Activated T-cell treated with anti-CD3 and anti-CD28 coated beads, Interleukin-2, amount 50 U/mL, for 4 hours (primary cell): ENCODE data around the gene PLVAP. TPM values are rescaled to one million over a fixed set of nuclear protein-coding genes. Genes with fewer than 3 reads are reported as not detected.
A peak's percentile ranks its signal among the peaks of the same experiment; 100 is the strongest.

Experiments used
- ATAC-seq, 2 donors: fragments of 200-7000 bp; cut with Tn5 transposase; one replicate each; pipeline ENCODE4 v1.10.0; 2021
- DNase-seq: peaks from one replicate; pipeline ENCODE4 v3.0.0-alpha.2; 2020
- H3K27me3 Mint-ChIP-seq: one replicate; pipeline ENCODE4 v1.8.0; 2021; ENCODE audit warnings: low read depth, mixed read lengths
- H3K36me3 Mint-ChIP-seq: one replicate; pipeline ENCODE4 v1.8.0; 2022; ENCODE audit warnings: mixed read lengths; ENCODE audit not compliant: insufficient read depth
- H3K4me1 Mint-ChIP-seq: one replicate; pipeline ENCODE4 v1.8.0; 2021; ENCODE audit warnings: low read depth, mixed read lengths
- H3K4me3 Mint-ChIP-seq: one replicate; pipeline ENCODE4 v1.8.0; 2021; ENCODE audit warnings: mild to moderate bottlenecking, moderate library complexity, mixed read lengths
- H3K9me3 Mint-ChIP-seq: one replicate; pipeline ENCODE4 v1.8.0; 2021; ENCODE audit warnings: mixed read lengths
- total RNA-seq, 3 donors: library from RNA; stranded (reverse); gene quantifications; one replicate each; pipeline ENCODE4 v1.2.1, GENCODE V29; 2021

PLVAP gene
- under 1 TPM in 1 of 3 donors, not detected in 2; 0.18 TPM for total RNA-seq

- H3K9me3 Mint-ChIP-seq = no peaks in the 10 kb centered on the region
- ATAC-seq (no peak), DNase-seq (no peak)
- no peaks in the 10 kb centered on the region for H3K36me3 Mint-ChIP-seq
- peaks cover 3% of the 10 kb centered on the region for H3K4me1 Mint-ChIP-seq
- H3K4me3 Mint-ChIP-seq = no peak within 1 kb of the TSS
- H3K27me3 Mint-ChIP-seq = peaks cover 17% of the 10 kb centered on the region
Measured at GRCh38 chr19:17376935-17377600, at the start of gene PLVAP. Gene PLVAP (minus strand): TSS chr19:17377342. CDS start chr19:17377288, 54 bp downstream.

GRCh38 chr19:17424743-17425365 is 47.7 kb upstream of the PLVAP start:
- Mint-ChIP-seq H3K36me3 (peaks cover 2% of the 10 kb centered on the region), H3K9me3 (no peaks in the 10 kb centered on the region), H3K4me3 (no peak overlapping the region), H3K27me3 (no peaks in the 10 kb centered on the region), H3K4me1 (peaks cover 2% of the 10 kb centered on the region)
- DNase-seq (no peak), ATAC-seq (peak; percentile 44 to 46)

- no peak for ATAC-seq
- no peak for DNase-seq
- no peak overlapping the region for H3K4me3 Mint-ChIP-seq
- peaks cover 2% of the 10 kb centered on the region for H3K36me3 Mint-ChIP-seq
- H3K27me3 Mint-ChIP-seq = no peaks in the 10 kb centered on the region
- no peaks in the 10 kb centered on the region for H3K9me3 Mint-ChIP-seq
- peaks cover 10% of the 10 kb centered on the region for H3K4me1 Mint-ChIP-seq
Measured at GRCh38 chr19:17423429-17424208, 46.5 kb upstream of the PLVAP start.

- Mint-ChIP-seq H3K36me3 (peaks cover 3% of the 10 kb centered on the region), H3K4me3 (no peak overlapping the region)
- no peak for ATAC-seq
Measured at GRCh38 chr19:17421942-17422341, 44.8 kb upstream of the PLVAP start.

GRCh38 chr19:17420475-17420924 is 43.4 kb upstream of the PLVAP start:
- DNase-seq = no peak
- ATAC-seq = peak in 1 of 2 donors; percentile 13
- Mint-ChIP-seq H3K4me3 (peak overlapping the region; percentile 91), H3K4me1 (peaks cover 10% of the 10 kb centered on the region), H3K36me3 (peaks cover 7% of the 10 kb centered on the region), H3K9me3 (no peaks in the 10 kb centered on the region), H3K27me3 (no peaks in the 10 kb centered on the region)

More at GRCh38 chr19:17421942-17422341, 44.8 kb upstream of the PLVAP start:
- Mint-ChIP-seq H3K4me1 (peaks cover 10% of the 10 kb centered on the region), H3K9me3 (no peaks in the 10 kb centered on the region), H3K27me3 (no peaks in the 10 kb centered on the region)
- DNase-seq = no peak

- peak; percentile 92 for DNase-seq
- Mint-ChIP-seq H3K27me3 (no peaks in the 10 kb centered on the region), H3K9me3 (no peaks in the 10 kb centered on the region), H3K4me3 (peak within 1 kb of the TSS; percentile 91), H3K36me3 (peaks cover 8% of the 10 kb centered on the region), H3K4me1 (peaks cover 10% of the 10 kb centered on the region)
- peak; percentile 95 to 98 for ATAC-seq
Measured at GRCh38 chr19:17419621-17420474, 42.7 kb upstream of the PLVAP start, which contains the start of gene MVB12A. Gene MVB12A (plus strand): TSS chr19:17420047. CDS start chr19:17420136, 89 bp downstream.

- no peaks in the 10 kb centered on the region for H3K27me3 Mint-ChIP-seq
- peaks cover 11% of the 10 kb centered on the region for H3K36me3 Mint-ChIP-seq
- DNase-seq (no peak), ATAC-seq (no peak)
- peaks cover 10% of the 10 kb centered on the region for H3K4me1 Mint-ChIP-seq
- no peaks in the 10 kb centered on the region for H3K9me3 Mint-ChIP-seq
- peak overlapping the region; percentile 91 for H3K4me3 Mint-ChIP-seq
Measured at GRCh38 chr19:17419154-17419620, 42.0 kb upstream of the PLVAP start.

GRCh38 chr19:17418710-17419109 is 41.6 kb upstream of the PLVAP start:
- peak overlapping the region; percentile 91 for H3K4me3 Mint-ChIP-seq
- H3K36me3 Mint-ChIP-seq = peaks cover 11% of the 10 kb centered on the region
- DNase-seq (no peak), ATAC-seq (no peak)
- no peaks in the 10 kb centered on the region for H3K9me3 Mint-ChIP-seq
- peaks cover 10% of the 10 kb centered on the region for H3K4me1 Mint-ChIP-seq
- no peaks in the 10 kb centered on the region for H3K27me3 Mint-ChIP-seq

GRCh38 chr19:17415121-17415520 is 38.0 kb upstream of the PLVAP start:
- H3K4me1 Mint-ChIP-seq = peaks cover 19% of the 10 kb centered on the region
- no peak for DNase-seq
- H3K9me3 Mint-ChIP-seq = no peaks in the 10 kb centered on the region
- no peak for ATAC-seq
- H3K4me3 Mint-ChIP-seq = no peak overlapping the region
- H3K36me3 Mint-ChIP-seq = peaks cover 19% of the 10 kb centered on the region
- no peaks in the 10 kb centered on the region for H3K27me3 Mint-ChIP-seq

- ATAC-seq = no peak
- Mint-ChIP-seq H3K36me3 (peaks cover 19% of the 10 kb centered on the region), H3K9me3 (no peaks in the 10 kb centered on the region), H3K4me1 (peaks cover 12% of the 10 kb centered on the region), H3K27me3 (no peaks in the 10 kb centered on the region), H3K4me3 (no peak overlapping the region)
- DNase-seq = no peak
Measured at GRCh38 chr19:17414097-17414496, 37.0 kb upstream of the PLVAP start.

- Mint-ChIP-seq H3K9me3 (no peaks in the 10 kb centered on the region), H3K36me3 (peaks cover 16% of the 10 kb centered on the region), H3K4me3 (no peak overlapping the region), H3K4me1 (peaks cover 21% of the 10 kb centered on the region), H3K27me3 (no peaks in the 10 kb centered on the region)
- no peak for DNase-seq
- ATAC-seq = no peak
Measured at GRCh38 chr19:17411801-17412200, 34.7 kb upstream of the PLVAP start.

GRCh38 chr19:17409990-17410389 is 32.8 kb upstream of the PLVAP start:
- Mint-ChIP-seq H3K36me3 (peaks cover 12% of the 10 kb centered on the region), H3K9me3 (no peaks in the 10 kb centered on the region), H3K27me3 (no peaks in the 10 kb centered on the region), H3K4me3 (no peak overlapping the region), H3K4me1 (peaks cover 26% of the 10 kb centered on the region)
- DNase-seq (no peak), ATAC-seq (no peak)

- H3K4me3 Mint-ChIP-seq = peak overlapping the region; percentile 84
- peaks cover 2% of the 10 kb centered on the region for H3K36me3 Mint-ChIP-seq
- ATAC-seq (no peak), DNase-seq (no peak)
- peaks cover 28% of the 10 kb centered on the region for H3K4me1 Mint-ChIP-seq
- no peaks in the 10 kb centered on the region for H3K9me3 Mint-ChIP-seq
- H3K27me3 Mint-ChIP-seq = no peaks in the 10 kb centered on the region
Measured at GRCh38 chr19:17406887-17407196, 29.7 kb upstream of the PLVAP start.
